Coronary artery (tissue), 2 donors: ENCODE results near the gene CARMIL1.

Experiments used
- DNase-seq: peaks from one replicate; pipeline ENCODE4 v3.0.0-alpha.2; 2017; ENCODE audit warnings: low spot score
- H3K27ac ChIP-seq, 2 donors: fragments of 200-600 bp; sonication (generic); one replicate each; pipeline ENCODE4 v1.5.1; 2016 to 2019
- H3K4me3 ChIP-seq: fragments of 200-600 bp; sonication (generic); 2 replicates; pipeline ENCODE4 v1.5.1; 2016; ENCODE audit warnings: mild to moderate bottlenecking, moderate library complexity
- TF ChIP-seq, protein P1 (sequence below): fragments of 200-600 bp; sonication (generic); IDR thresholded peaks from one replicate; pipeline ENCODE4 v1.5.1; 2019; ENCODE audit warnings: antibody characterized with exemption

The CARMIL1 gene

DNA sequence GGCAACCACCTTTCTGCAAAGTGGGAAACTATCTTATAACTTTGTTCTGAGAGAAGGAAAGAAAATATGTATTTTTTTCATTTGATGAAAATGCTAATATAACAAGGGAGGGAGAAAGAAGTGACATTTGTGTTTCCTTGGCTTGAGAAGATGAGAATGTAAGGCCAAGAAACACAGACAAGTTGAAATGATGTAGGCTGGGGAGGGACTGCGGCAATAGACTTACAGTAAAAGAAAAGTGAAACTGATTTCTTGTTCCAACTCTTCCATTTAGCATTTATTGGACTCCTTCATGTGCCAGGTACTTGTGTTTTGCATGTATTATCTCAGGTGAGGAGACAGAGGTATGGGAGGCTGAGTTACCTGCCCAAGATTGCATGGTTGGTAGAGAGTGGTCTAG is 130.9 kb downstream of the CARMIL1 start:
- peak overlapping the region; percentile 48 for H3K4me3 ChIP-seq
- TF ChIP-seq, protein P1, sequence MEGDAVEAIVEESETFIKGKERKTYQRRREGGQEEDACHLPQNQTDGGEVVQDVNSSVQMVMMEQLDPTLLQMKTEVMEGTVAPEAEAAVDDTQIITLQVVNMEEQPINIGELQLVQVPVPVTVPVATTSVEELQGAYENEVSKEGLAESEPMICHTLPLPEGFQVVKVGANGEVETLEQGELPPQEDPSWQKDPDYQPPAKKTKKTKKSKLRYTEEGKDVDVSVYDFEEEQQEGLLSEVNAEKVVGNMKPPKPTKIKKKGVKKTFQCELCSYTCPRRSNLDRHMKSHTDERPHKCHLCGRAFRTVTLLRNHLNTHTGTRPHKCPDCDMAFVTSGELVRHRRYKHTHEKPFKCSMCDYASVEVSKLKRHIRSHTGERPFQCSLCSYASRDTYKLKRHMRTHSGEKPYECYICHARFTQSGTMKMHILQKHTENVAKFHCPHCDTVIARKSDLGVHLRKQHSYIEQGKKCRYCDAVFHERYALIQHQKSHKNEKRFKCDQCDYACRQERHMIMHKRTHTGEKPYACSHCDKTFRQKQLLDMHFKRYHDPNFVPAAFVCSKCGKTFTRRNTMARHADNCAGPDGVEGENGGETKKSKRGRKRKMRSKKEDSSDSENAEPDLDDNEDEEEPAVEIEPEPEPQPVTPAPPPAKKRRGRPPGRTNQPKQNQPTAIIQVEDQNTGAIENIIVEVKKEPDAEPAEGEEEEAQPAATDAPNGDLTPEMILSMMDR, result no peak
- DNase-seq, result no peak
- H3K27ac ChIP-seq, result peak overlapping the region in 1 of 2 donors; percentile 40

DNA sequence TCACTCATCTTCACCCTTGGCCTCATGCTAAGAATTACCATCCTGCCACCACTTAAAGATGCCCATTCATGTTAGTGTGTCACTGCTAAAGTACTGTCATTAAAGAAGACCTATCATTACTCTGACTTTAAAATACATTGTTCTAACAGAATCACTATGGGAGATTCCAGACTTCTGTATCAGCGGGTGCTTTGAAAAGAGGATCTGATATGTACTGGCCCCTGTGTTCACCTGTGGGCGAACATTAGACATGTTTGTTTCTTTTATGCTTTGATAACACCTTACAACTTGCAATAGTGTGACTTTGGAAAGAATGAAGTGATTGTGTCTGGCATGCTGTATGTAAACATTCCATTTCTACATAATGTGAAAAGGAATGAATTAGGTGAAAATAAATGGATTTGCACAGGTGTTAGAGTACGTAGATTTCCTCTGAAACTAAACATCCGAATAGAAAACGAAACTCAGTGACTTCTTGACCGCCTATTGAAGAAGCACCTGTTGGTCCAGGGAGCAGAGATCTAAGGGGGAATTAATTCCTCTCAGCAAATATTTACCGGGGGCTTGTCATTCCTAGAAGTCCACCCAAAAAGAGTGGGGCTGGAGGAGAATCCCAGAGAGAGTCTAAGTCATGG is 132.3 kb downstream of the CARMIL1 start:
- Histone ChIP-seq H3K4me3 (no peak overlapping the region), H3K27ac (no peak overlapping the region)
- no peak for DNase-seq
- TF ChIP-seq, protein P1, result no peak

DNA sequence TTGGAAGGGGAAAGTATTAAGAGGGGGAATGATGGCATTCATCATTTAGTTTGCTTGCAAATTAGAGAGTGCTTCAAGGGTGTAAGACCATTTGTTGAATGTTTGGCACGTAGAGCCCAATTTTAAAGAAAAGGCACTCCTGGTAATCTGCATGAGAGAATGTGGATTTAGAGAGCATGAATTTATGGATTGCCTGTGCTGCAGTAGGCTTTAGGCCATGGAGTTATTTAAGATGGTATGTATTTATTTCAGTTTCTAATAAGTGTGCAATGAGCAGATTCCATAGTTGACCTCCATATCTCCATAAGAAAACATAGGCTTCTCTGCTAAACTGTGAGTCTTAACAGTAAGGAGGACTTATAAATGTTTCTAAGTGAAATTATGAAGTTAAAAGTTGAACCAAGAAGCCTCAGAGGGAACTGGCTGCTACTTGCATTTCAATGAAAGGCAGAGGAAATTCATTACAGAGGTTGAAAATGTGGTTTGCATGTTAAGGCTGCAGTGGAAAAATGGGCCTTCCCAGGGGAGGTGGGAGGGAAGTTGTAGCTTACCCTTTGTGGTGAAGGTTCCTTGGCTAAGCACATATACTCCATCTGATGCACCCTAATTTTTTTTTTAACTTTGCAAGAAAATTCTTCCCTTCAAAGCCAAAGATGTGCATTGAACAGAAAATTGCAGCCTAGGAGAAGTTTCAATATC is 134.2 kb downstream of the CARMIL1 start:
- no peak for DNase-seq
- TF ChIP-seq, protein P1, result no peak
- Histone ChIP-seq H3K27ac (no peak overlapping the region), H3K4me3 (no peak overlapping the region)

DNA sequence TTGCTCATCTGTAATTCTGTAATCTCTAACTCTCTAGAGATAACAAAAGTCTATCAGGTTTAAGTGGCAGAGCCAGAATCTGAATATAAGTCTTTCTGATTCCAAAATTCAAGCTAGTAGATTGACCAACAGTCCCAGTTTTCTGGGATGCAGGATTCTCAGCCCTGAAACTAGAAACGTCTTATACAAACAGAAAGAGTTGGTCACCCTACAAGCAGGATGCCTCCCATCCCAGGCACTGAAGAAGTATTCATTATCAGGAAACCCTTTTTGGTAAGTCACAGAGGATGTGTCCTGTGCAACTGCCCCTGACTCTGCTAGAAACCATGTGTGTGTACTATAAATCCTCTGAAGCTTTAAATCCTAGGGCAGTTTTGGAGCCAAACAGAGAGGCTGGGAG is 135.0 kb downstream of the CARMIL1 start:
- DNase-seq, result no peak
- TF ChIP-seq, protein P1, result no peak
- Histone ChIP-seq H3K4me3 (no peak overlapping the region), H3K27ac (no peak overlapping the region)

DNA sequence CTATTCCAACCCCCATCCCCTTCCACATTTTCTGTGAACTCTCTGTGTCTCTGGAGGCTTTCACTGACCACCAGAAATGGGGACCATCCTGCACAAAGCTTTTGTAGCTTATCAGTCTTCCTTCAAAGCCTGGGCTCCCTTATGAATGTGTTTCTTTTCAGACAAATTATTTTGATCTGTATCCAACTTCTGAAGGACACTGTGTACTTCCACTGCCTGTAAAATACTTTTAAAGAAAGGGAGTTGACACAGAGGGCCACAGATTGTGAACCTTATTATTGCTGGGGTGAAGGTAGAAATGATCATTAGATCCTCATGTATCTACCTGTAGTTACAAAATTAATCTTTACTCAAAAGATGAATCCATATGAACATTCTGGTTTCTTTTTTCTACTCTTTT is 135.6 kb downstream of the CARMIL1 start:
- Histone ChIP-seq H3K4me3 (no peak overlapping the region), H3K27ac (no peak overlapping the region)
- TF ChIP-seq, protein P1, result no peak
- DNase-seq, result no peak

DNA sequence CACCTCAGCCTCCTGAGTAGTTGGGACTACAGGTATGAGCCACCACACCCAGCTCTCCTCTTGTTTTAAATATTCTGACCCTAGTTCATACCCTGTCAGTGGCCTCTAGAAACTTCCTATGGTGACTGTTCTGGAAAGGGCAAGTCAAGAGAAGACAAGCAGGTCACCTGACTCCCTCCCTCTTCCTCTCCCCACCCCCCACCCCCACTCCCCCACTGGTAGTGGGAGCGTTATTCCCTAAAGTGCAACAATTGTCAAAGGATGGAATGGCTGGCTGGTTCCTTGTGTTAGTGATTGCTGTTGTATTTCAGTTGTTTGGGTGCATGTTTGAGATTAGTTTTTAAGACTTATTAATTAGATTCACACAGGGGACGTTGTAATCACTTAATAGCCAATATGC is 136.1 kb downstream of the CARMIL1 start:
- no peak for DNase-seq
- no peak overlapping the region for H3K4me3 ChIP-seq
- no peak overlapping the region for H3K27ac ChIP-seq
- TF ChIP-seq, protein P1, result no peak

DNA sequence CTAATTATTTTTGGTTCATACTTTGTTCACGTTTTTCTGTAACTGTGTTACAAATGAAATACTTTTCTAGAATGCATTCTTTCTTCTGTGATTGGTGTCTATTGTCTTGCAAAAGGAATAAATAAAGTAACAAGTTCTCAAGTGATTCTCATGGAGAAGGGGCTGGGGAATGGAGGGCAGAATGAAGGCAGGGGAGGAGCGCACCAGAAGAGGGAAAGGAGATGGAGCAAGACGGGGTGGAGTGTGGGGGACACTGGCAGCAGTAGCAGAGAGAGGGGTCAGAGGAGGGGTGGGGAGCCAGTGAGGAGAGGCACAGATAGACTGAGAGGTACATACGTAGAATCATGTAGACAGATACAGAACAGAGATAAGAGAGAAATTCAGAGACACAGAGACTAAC is 136.5 kb downstream of the CARMIL1 start:
- Histone ChIP-seq H3K27ac (no peak overlapping the region), H3K4me3 (no peak overlapping the region)
- TF ChIP-seq, protein P1, result no peak
- DNase-seq, result no peak
